A549 (cell line): ENCODE data around the gene RPL26.

Experiments used
- BHLHE40 ChIP-seq: IDR thresholded peaks from 2 replicates; pipeline ENCODE4 v1.6.1; 2012; ENCODE audit warnings: low read depth, low read length, inconsistent platforms
- CBX8 ChIP-seq: fragments of 200-600 bp; sonication (generic); IDR thresholded peaks from 2 replicates; pipeline ENCODE4 v1.6.1; 2016
- HOXB13 ChIP-seq: fragments of 250-450 bp; sonication (Bioruptor Pico); IDR thresholded peaks from 2 replicates; pipeline ENCODE4 v1.5.0; 2020; ENCODE audit warnings: low read depth, mild to moderate bottlenecking, moderate library complexity
- POLR2A ChIP-seq: IDR thresholded peaks from 2 replicates; pipeline ENCODE4 v1.6.1; 2012; ENCODE audit warnings: mild to moderate bottlenecking, low read length
- RAD21 ChIP-seq, 2 experiments: fragments of >200 bp in 1 of 2; sonication (Bioruptor Twin) in 1 of 2; formaldehyde crosslinking in 1 of 2; IDR thresholded peaks in 1 of 2; conservative IDR thresholded peaks in 1 of 2; 2 replicates in 1 of 2; 3 replicates in 1 of 2; pipeline ENCODE4 v1.6.1; 2012 to 2018; ENCODE audit warnings: inconsistent platforms in 1 of 2
- SMC3 ChIP-seq: fragments of >200 bp; sonication (Bioruptor Twin); formaldehyde crosslinking; IDR thresholded peaks from 3 replicates; pipeline ENCODE4 v1.6.1; 2018; ENCODE audit warnings: inconsistent platforms
- ZFP36 ChIP-seq: fragments of 450-650 bp; IDR thresholded peaks from 2 replicates; pipeline ENCODE4 v1.6.1; 2014; ENCODE audit warnings: borderline replicate concordance; ENCODE audit not compliant: partially characterized antibody
- TF ChIP-seq, protein P1 (sequence below): fragments of >200 bp; sonication (Bioruptor Twin); formaldehyde crosslinking; IDR thresholded peaks from 3 replicates; pipeline ENCODE4 v1.5.1; 2016
- TF ChIP-seq, protein P2 (sequence below): fragments of 450-650 bp; IDR thresholded peaks from 2 replicates; pipeline ENCODE4 v1.6.1; 2014; ENCODE audit warnings: antibody characterized with exemption

DNA sequence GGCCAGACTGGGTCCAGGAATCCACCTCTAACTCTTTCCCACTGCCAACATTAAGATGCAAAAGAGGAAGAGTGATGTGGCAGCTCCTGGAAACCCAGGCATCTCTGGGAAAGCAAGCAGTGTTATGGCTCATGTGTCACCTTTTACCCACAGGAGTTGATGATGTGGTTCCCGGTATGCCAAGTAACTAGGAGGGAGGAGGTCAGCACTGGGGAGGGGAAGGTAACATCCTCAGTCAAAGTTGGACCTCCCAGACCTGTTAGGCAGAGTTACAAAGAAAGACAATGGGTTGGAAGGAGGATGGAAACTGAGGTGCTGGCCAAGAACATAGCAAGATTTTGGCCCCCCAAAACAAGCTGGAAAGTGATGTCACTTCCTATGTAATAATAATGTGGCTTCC, 17.9 kb downstream of the RPL26 start:
- TF ChIP-seq, protein P1, sequence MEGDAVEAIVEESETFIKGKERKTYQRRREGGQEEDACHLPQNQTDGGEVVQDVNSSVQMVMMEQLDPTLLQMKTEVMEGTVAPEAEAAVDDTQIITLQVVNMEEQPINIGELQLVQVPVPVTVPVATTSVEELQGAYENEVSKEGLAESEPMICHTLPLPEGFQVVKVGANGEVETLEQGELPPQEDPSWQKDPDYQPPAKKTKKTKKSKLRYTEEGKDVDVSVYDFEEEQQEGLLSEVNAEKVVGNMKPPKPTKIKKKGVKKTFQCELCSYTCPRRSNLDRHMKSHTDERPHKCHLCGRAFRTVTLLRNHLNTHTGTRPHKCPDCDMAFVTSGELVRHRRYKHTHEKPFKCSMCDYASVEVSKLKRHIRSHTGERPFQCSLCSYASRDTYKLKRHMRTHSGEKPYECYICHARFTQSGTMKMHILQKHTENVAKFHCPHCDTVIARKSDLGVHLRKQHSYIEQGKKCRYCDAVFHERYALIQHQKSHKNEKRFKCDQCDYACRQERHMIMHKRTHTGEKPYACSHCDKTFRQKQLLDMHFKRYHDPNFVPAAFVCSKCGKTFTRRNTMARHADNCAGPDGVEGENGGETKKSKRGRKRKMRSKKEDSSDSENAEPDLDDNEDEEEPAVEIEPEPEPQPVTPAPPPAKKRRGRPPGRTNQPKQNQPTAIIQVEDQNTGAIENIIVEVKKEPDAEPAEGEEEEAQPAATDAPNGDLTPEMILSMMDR = no peak
- TF ChIP-seq BHLHE40 = no peak
- no peak for TF ChIP-seq HOXB13 (CRISPR knock-in tag)
- no peak for TF ChIP-seq SMC3
- no peak for TF ChIP-seq CBX8
- TF ChIP-seq POLR2A = no peak
- no peak for TF ChIP-seq ZFP36
- TF ChIP-seq RAD21 (conservative IDR thresholded peaks at IDR 0.05 in 1 of 2, IDR thresholded peaks at IDR 0.05 in 1 of 2) = no peak
- TF ChIP-seq, protein P2, sequence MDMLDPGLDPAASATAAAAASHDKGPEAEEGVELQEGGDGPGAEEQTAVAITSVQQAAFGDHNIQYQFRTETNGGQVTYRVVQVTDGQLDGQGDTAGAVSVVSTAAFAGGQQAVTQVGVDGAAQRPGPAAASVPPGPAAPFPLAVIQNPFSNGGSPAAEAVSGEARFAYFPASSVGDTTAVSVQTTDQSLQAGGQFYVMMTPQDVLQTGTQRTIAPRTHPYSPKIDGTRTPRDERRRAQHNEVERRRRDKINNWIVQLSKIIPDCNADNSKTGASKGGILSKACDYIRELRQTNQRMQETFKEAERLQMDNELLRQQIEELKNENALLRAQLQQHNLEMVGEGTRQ = no peak
